ENCODE data around the gene ARHGAP22.

GRCh38 chr10:48609899-48610584 is 5.2 kb upstream of the ARHGAP22 start:
- TF ChIP-seq POLR2A (IDR thresholded peaks at IDR 0.05): no peak
- no peak for TF ChIP-seq CTCF (IDR thresholded peaks at IDR 0.05)

All from vagina (tissue), 2 donors.